Left ventricle myocardium inferior (tissue), 1 donor: Measurements from ENCODE around the gene CCL11. TPM values are rescaled to one million over a fixed set of nuclear protein-coding genes. Genes with fewer than 3 reads are reported as not detected.
A peak's percentile ranks its signal among the peaks of the same experiment; 100 is the strongest.

Experiments
- DNase-seq: peaks from one replicate; pipeline ENCODE4 v3.0.0-alpha.2; 2020
- H3K27ac ChIP-seq: fragments of 200-600 bp; replicated peaks from 2 replicates; pipeline ENCODE4 v1.8.0; 2021
- H3K27me3 ChIP-seq: fragments of 200-600 bp; 2 replicates; pipeline ENCODE4 v1.8.0; 2021; ENCODE audit warnings: low read depth
- H3K36me3 ChIP-seq: fragments of 200-600 bp; 2 replicates; pipeline ENCODE4 v1.8.0; 2021
- H3K4me1 ChIP-seq: fragments of 200-600 bp; 2 replicates; pipeline ENCODE4 v1.8.0; 2021
- H3K4me3 ChIP-seq: fragments of 200-600 bp; 2 replicates; pipeline ENCODE4 v1.8.0; 2021; ENCODE audit warnings: mild to moderate bottlenecking, moderate library complexity
- H3K9me3 ChIP-seq: fragments of 200-600 bp; replicated peaks from 2 replicates; pipeline ENCODE4 v1.8.0; 2021
- intact Hi-C: fragments of 100-400 bp; cut with micrococcal nuclease; formaldehyde crosslinking; loops from one replicate; pipeline ENCODE4 v1.11.0; 2022
- total RNA-seq: library from RNA; stranded (reverse); fragmentation: NEBNext Ultra II Directional; extraction: Animal tissue kit (Norgen Biotek cat#: 25700); gene quantifications from one replicate; pipeline ENCODE4 v1.2.1, GENCODE V29; 2021
- TF ChIP-seq, protein P1 (sequence below): fragments of 200-600 bp; IDR thresholded peaks from 2 replicates; pipeline ENCODE4 v1.8.0; 2021; ENCODE audit warnings: antibody characterized with exemption, mild to moderate bottlenecking, borderline replicate concordance
- donor health status: DM: no; HTN: yes; CAD: no; lungs with severe emphysema.

CCL11 gene
- total RNA-seq, 1 donor from 2014 or later, result 3.8 TPM

- intact Hi-C loops, result no loop called here
- H3K36me3 ChIP-seq, result no peaks in the 10 kb centered on the region
- H3K27me3 ChIP-seq, result no peaks in the 10 kb centered on the region
- H3K4me1 ChIP-seq, result peaks cover 55% of the 10 kb centered on the region
- no peaks in the 10 kb centered on the region for H3K9me3 ChIP-seq
- TF ChIP-seq, protein P1, sequence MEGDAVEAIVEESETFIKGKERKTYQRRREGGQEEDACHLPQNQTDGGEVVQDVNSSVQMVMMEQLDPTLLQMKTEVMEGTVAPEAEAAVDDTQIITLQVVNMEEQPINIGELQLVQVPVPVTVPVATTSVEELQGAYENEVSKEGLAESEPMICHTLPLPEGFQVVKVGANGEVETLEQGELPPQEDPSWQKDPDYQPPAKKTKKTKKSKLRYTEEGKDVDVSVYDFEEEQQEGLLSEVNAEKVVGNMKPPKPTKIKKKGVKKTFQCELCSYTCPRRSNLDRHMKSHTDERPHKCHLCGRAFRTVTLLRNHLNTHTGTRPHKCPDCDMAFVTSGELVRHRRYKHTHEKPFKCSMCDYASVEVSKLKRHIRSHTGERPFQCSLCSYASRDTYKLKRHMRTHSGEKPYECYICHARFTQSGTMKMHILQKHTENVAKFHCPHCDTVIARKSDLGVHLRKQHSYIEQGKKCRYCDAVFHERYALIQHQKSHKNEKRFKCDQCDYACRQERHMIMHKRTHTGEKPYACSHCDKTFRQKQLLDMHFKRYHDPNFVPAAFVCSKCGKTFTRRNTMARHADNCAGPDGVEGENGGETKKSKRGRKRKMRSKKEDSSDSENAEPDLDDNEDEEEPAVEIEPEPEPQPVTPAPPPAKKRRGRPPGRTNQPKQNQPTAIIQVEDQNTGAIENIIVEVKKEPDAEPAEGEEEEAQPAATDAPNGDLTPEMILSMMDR, result no peak
- H3K27ac ChIP-seq, result peak overlapping the region; percentile 80
- no peak overlapping the region for H3K4me3 ChIP-seq
- DNase-seq, result no peak
Measured at GRCh38 chr17:34312080-34312479, 26.5 kb downstream of the CCL11 start.

GRCh38 chr17:34313164-34313563 lies 27.6 kb downstream of the CCL11 start:
- no peak for DNase-seq
- Histone ChIP-seq H3K27ac (peak overlapping the region; percentile 80), H3K4me1 (peaks cover 44% of the 10 kb centered on the region), H3K36me3 (no peaks in the 10 kb centered on the region), H3K4me3 (no peak overlapping the region), H3K27me3 (no peaks in the 10 kb centered on the region), H3K9me3 (no peaks in the 10 kb centered on the region)
- TF ChIP-seq, protein P1, result no peak
- intact Hi-C loops, result no loop called here

DNA sequence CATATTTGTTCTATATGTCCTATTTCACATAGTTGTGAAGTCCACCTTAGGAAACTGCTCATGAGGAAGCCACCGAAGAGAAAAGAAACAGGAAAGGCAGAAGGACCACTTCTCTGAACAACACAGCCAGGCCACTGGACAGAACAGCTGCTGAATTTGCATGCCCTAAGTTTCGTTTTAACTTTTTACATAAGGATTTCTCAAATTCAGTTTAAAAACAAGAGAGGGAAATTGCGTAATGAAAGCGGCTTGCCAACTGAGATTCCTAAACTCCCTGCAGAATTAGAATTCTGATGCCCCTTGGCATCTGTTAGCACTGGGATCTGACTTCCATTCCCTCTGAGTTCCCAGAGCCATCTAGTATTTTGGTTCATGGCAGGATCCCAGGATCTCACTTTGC lies 28.7 kb downstream of the CCL11 start:
- H3K4me1 ChIP-seq, result peaks cover 41% of the 10 kb centered on the region
- no peak overlapping the region for H3K4me3 ChIP-seq
- intact Hi-C loops, result no loop called here
- H3K27me3 ChIP-seq, result no peaks in the 10 kb centered on the region
- no peaks in the 10 kb centered on the region for H3K36me3 ChIP-seq
- no peak for DNase-seq
- TF ChIP-seq, protein P1, result no peak
- peak overlapping the region; percentile 80 for H3K27ac ChIP-seq
- no peaks in the 10 kb centered on the region for H3K9me3 ChIP-seq

GRCh38 chr17:34318474-34318873 lies 32.9 kb downstream of the CCL11 start:
- Histone ChIP-seq H3K4me3 (no peak overlapping the region), H3K27me3 (no peaks in the 10 kb centered on the region), H3K36me3 (no peaks in the 10 kb centered on the region), H3K27ac (peak overlapping the region; percentile 60), H3K4me1 (peaks cover 28% of the 10 kb centered on the region), H3K9me3 (no peaks in the 10 kb centered on the region)
- DNase-seq, result no peak
- intact Hi-C loops, result no loop called here
- TF ChIP-seq, protein P1, result no peak

DNA sequence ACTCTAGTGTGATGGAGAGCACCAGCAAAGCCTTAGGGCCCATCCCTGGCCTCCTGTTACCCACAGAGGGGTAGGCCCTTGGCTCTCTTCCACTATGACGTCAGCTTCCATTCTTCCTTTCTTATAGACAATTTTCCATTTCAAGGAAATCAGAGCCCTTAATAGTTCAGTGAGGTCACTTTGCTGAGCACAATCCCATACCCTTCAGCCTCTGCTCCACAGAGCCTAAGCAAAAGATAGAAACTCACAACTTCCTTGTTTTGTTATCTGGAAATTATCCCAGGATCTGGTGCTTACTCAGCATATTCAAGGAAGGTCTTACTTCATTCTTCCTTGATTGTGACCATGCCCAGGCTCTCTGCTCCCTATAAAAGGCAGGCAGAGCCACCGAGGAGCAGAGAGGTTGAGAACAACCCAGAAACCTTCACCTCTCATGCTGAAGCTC lies 33.5 kb downstream of the CCL11 start, which contains the start of gene CCL8:
Gene CCL8 (plus strand): TSS at position 397 of the 445 bp plus-strand sequence. CDS start 67 bp downstream, outside the sequence.
- Histone ChIP-seq H3K27me3 (no peaks in the 10 kb centered on the region), H3K36me3 (no peaks in the 10 kb centered on the region), H3K4me3 (no peak within 1 kb of the TSS), H3K9me3 (peaks cover 5% of the 10 kb centered on the region), H3K4me1 (peaks cover 22% of the 10 kb centered on the region), H3K27ac (peak within 1 kb of the TSS; percentile 60)
- DNase-seq, result no peak
- TF ChIP-seq, protein P1, result no peak
- intact Hi-C loops, result no loop called here
